Nephron (organoid): ENCODE measurements around the gene APEX1.

Experiments
- H3K27ac Mint-ChIP-seq, 3 experiments: 2 replicates each; pipeline ENCODE4 v1.8.0; 2020; ENCODE audit warnings: mixed read lengths in 3 of 3, mild to moderate bottlenecking in 2 of 3, moderate library complexity in 1 of 3
- H3K27me3 Mint-ChIP-seq: 2 replicates; pipeline ENCODE4 v1.8.0; 2021; ENCODE audit warnings: low read depth, mild to moderate bottlenecking, moderate library complexity, mixed read lengths
- H3K36me3 Mint-ChIP-seq: 2 replicates; pipeline ENCODE4 v1.8.0; 2020; ENCODE audit warnings: low read depth, mixed read lengths
- H3K4me1 Mint-ChIP-seq: 2 replicates; pipeline ENCODE4 v1.8.0; 2020; ENCODE audit warnings: mixed read lengths
- H3K4me3 Mint-ChIP-seq, 3 experiments: 2 replicates each; pipeline ENCODE4 v1.8.0; 2020; ENCODE audit warnings: mild to moderate bottlenecking in 3 of 3, mixed read lengths in 3 of 3, moderate library complexity in 2 of 3
- H3K9me3 Mint-ChIP-seq: 2 replicates; pipeline ENCODE4 v1.8.0; 2020; ENCODE audit warnings: mixed read lengths
- TF ChIP-seq, protein P1 (sequence below), 3 experiments: fragments of 200-600 bp; sonication (generic); IDR thresholded peaks; one replicate each; pipeline ENCODE4 v1.5.0; 2021; ENCODE audit warnings: antibody characterized with exemption in 3 of 3; ENCODE audit not compliant: unreplicated experiment in 3 of 3

Gene APEX1

DNA sequence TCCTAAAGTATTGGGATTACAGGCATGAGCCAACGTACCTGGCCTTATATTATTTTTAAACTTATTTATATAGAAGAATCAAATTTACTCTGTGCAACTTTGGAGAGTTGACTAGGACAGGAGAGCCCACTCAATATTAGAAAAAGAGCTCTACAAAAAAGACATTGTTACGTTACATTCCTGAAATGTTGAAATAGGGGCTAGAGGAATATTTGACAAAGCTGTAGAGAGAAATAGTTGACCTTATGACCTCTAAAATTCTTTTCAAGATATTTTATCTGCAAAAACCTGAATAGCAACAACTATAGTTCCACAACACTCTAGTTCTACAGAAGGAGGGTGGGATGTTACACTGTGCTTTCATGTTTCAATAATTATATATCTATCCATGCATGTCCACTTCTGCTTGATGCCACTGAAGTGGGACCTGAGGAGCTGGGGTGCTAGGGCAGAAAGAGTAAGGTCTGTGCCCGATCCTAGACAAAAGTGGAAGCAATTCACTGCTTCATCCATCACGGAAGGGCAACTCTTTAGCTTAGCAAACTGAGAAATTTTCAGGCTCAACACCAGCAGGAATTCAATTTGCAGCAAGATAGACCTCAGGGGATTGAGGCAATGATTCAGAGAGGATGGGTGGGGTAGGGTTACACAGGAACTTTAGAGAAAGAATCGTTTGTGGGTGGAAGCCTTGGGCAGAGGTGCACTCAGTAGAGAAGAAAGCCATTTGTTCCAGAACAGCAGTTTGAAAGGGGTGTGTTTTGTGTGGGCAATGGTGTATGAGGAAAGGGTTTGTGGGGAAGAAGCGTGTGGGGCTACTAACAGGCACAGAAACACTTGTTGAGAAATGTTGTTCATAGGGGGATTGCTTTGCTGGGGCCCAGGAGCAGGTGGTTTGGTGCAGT, 34.3 kb downstream of the APEX1 start:
- Mint-ChIP-seq H3K27ac (peak overlapping the region in 2 of 3 experiments; percentile 33 to 82), H3K27me3 (no peaks in the 10 kb centered on the region), H3K9me3 (no peaks in the 10 kb centered on the region), H3K4me1 (peaks cover 5% of the 10 kb centered on the region), H3K4me3 (no peak overlapping the region), H3K36me3 (no peaks in the 10 kb centered on the region)
- TF ChIP-seq, protein P1, sequence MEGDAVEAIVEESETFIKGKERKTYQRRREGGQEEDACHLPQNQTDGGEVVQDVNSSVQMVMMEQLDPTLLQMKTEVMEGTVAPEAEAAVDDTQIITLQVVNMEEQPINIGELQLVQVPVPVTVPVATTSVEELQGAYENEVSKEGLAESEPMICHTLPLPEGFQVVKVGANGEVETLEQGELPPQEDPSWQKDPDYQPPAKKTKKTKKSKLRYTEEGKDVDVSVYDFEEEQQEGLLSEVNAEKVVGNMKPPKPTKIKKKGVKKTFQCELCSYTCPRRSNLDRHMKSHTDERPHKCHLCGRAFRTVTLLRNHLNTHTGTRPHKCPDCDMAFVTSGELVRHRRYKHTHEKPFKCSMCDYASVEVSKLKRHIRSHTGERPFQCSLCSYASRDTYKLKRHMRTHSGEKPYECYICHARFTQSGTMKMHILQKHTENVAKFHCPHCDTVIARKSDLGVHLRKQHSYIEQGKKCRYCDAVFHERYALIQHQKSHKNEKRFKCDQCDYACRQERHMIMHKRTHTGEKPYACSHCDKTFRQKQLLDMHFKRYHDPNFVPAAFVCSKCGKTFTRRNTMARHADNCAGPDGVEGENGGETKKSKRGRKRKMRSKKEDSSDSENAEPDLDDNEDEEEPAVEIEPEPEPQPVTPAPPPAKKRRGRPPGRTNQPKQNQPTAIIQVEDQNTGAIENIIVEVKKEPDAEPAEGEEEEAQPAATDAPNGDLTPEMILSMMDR (IDR thresholded peaks at IDR 0.05; ENCODE audit: unreplicated experiment in 3 of 3) = no peak

DNA sequence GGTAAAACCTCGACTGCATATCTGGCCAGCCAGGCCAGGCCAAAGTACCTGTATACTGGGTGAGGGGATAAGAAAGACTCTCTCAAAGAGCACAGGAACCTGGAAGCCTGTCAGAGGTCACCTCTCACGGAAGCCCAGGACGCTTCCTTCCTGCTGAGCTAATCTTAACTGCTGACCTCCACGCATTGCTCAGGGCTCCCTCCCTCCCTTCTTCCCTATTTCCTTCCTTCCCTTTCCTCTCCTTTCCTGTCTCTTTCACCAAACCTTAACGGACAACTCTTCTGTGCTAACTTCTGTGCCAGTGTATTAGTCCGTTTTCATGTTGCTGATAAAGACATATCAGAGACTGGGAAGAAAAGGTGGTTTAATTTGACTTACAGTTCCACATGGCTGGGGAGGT, 35.5 kb downstream of the APEX1 start:
- Mint-ChIP-seq H3K9me3 (no peaks in the 10 kb centered on the region), H3K4me3 (no peak overlapping the region), H3K27me3 (peaks cover 4% of the 10 kb centered on the region), H3K4me1 (peaks cover 5% of the 10 kb centered on the region), H3K27ac (peak overlapping the region in 1 of 3 experiments; percentile 5), H3K36me3 (no peaks in the 10 kb centered on the region)
- TF ChIP-seq, protein P1 (IDR thresholded peaks at IDR 0.05; ENCODE audit: unreplicated experiment in 3 of 3) = no peak

DNA sequence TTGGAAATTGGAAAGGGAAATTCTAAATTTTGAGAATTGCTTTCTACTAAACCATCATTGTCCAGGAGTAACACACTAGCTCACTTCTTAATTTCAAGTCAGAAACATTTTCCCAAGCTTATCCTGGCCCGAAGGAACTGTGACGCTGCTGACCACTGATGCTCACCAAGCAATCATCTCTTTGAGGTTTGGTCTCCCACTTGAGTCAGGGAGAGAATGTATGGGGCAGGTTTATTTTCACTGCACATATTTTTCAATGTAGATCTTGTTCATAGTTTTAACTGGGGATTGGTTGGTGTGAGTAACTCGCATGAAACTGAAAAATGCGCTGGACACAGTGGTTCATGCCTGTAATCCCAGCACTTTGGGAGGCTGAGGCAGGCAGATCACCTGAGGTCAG, 37.5 kb downstream of the APEX1 start:
- TF ChIP-seq, protein P1 (IDR thresholded peaks at IDR 0.05; ENCODE audit: unreplicated experiment in 3 of 3) = no peak
- Mint-ChIP-seq H3K27ac (no peak overlapping the region), H3K4me1 (peaks cover 5% of the 10 kb centered on the region), H3K4me3 (no peak overlapping the region), H3K27me3 (peaks cover 4% of the 10 kb centered on the region), H3K36me3 (no peaks in the 10 kb centered on the region), H3K9me3 (no peaks in the 10 kb centered on the region)

DNA sequence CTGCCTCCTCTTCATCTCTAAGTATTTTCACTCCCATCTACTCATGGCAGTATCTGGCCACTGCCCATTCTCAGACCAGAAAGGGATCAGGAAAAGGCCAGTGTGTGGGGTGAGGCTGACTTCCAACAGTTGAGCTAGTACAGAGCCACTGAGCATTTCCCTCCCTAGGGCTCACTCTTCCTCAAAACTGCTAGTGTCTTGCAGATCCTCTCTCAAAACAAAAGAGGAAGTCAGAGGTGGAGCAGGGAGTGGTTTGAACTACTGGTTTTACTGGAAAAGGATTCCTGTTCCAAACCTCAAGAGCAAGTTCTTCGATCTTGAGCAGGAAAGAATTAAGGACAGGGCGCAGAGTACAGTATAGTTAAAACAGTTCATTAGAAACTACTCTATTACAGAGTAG, 38.6 kb downstream of the APEX1 start:
- TF ChIP-seq, protein P1 (IDR thresholded peaks at IDR 0.05; ENCODE audit: unreplicated experiment in 3 of 3) = no peak

DNA sequence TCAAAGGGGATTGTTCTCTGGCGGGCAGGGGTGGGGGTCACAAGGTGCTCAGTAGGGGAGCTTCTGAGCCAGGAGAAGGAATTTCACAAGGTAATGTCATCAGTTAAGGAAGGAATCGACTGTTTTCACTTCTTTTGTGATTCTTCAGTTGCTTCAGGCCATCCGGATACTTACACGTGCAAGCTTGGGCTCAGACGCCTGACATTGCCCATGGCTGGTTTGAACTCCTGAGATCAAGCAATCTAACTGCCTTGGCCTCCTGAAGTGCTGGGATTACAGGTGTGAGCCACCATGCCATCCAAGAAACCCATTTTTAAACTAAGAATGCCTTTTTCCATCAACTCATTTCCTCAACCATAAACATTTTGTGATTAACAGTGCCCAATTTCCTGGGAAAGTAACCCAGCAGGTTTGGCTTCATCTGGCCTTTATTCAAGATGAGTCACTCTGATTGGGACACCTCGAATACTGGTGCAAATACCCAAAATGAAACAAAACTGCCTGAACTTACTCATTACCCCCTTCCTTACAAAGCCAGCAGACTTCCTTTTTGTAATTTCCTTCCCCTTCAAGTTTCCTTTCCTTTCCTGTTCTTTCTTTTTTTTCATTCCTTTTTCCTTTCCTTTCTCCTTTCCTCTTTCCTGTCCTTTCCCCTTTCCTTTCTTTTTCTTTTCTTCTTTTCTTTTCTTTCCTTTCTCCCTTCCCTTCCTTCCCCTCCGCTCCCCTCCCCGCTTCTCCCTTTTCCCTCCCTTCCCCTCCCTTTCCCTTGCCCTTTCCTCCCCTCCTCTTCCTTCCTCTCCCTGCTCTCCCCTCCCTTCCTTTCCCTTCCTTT, 40.1 kb downstream of the APEX1 start:
- Mint-ChIP-seq H3K9me3 (no peaks in the 10 kb centered on the region), H3K4me3 (no peak overlapping the region), H3K36me3 (no peaks in the 10 kb centered on the region)

More for the DNA sequence above, 38.6 kb downstream of the APEX1 start:
- Mint-ChIP-seq H3K4me1 (peaks cover 5% of the 10 kb centered on the region), H3K4me3 (no peak overlapping the region), H3K36me3 (no peaks in the 10 kb centered on the region), H3K27me3 (peaks cover 4% of the 10 kb centered on the region), H3K27ac (no peak overlapping the region), H3K9me3 (no peaks in the 10 kb centered on the region)

More for the DNA sequence above, 40.1 kb downstream of the APEX1 start:
- H3K27ac Mint-ChIP-seq = no peak overlapping the region
- TF ChIP-seq, protein P1 (IDR thresholded peaks at IDR 0.05; ENCODE audit: unreplicated experiment in 3 of 3) = no peak
- peaks cover 4% of the 10 kb centered on the region for H3K27me3 Mint-ChIP-seq
- H3K4me1 Mint-ChIP-seq = no peaks in the 10 kb centered on the region
